Measurements from ENCODE around the gene R3HDML.

DNA sequence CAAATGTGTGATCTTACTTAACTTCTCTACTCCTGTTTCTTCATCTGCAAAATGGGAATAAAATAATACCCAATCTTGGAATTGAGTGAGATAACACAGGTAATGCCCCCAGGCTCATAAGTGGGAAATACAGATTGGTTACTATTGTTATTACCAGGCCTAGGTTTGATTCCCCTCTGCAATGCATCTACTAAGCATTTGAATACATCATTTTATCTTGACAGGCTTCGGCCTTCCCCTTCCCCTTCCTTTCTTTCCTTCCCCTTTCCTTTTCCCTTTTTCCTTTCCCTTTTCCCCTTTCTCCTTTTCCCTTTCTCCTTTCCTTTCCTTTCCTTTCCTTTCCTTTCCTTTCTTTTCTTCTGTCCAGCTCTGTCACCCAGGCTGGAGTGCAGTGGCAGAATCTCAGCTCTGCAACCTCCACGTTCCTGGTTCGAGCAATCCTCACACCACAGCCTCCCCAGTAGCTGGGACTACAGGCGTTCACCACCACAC, 11.4 kb downstream of the R3HDML start:
- no peak for TF ChIP-seq CTCF (IDR thresholded peaks at IDR 0.05)
- no peak for TF ChIP-seq POLR2A (IDR thresholded peaks at IDR 0.05)
- TF ChIP-seq EP300 (IDR thresholded peaks at IDR 0.05), result no peak
